ENCODE results near the gene DSG3.

DSG3 gene, protein sequence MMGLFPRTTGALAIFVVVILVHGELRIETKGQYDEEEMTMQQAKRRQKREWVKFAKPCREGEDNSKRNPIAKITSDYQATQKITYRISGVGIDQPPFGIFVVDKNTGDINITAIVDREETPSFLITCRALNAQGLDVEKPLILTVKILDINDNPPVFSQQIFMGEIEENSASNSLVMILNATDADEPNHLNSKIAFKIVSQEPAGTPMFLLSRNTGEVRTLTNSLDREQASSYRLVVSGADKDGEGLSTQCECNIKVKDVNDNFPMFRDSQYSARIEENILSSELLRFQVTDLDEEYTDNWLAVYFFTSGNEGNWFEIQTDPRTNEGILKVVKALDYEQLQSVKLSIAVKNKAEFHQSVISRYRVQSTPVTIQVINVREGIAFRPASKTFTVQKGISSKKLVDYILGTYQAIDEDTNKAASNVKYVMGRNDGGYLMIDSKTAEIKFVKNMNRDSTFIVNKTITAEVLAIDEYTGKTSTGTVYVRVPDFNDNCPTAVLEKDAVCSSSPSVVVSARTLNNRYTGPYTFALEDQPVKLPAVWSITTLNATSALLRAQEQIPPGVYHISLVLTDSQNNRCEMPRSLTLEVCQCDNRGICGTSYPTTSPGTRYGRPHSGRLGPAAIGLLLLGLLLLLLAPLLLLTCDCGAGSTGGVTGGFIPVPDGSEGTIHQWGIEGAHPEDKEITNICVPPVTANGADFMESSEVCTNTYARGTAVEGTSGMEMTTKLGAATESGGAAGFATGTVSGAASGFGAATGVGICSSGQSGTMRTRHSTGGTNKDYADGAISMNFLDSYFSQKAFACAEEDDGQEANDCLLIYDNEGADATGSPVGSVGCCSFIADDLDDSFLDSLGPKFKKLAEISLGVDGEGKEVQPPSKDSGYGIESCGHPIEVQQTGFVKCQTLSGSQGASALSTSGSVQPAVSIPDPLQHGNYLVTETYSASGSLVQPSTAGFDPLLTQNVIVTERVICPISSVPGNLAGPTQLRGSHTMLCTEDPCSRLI

DNA sequence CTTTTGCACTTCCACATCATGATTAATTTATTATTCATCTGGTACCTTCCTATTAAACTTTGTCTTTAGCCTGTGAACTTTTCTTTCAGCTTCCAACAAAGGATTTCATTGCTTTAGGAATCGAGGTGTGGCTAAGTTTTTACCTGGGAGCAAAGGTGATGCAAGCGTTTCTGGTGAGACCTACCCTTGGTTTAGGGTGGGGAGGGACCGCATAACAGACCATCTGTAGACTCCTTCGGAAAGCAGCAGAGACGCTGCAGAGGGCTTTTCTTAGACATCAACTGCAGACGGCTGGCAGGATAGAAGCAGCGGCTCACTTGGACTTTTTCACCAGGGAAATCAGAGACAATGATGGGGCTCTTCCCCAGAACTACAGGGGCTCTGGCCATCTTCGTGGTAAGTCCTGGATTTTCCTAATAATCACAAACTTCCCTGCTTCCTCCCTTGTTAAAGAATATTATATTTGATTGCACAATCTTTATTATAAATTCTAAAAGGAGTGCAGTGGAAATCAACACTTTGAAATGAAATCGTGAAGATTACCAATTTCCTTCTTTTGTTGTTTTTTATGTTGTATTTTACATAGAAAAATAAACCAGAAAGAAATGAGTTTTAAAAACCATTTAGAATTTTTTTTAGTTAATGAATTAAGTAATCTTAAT, at the start of gene DSG3:
Gene DSG3 (plus strand): TSS at position 212 of the 662 bp plus-strand sequence. CDS start 137 bp downstream, at position 349.
- in situ Hi-C loops (cut with HindIII; ENCODE audit: low sequenced_read_pairs), result no loop called here

DNA sequence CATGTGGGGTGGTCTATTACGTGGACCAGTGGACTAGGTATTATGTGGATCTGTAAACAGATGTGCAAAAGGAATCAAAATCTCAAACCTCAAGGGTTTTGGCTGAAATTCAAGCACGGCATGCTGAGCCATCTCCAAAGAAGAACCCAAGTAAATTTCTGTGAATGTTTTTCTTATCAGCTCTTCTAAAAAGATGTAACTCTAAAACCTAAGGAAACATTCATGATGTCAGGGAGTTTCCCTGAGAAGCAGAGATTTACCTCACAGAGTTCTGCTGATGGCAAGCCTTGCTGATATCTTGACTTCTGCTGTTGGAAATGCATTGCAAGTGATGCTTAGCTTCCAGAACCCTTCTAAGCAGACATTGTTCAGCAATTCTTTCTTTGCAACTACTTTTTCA, 49.4 kb upstream of the DSG3 start:
- in situ Hi-C loops (cut with HindIII; ENCODE audit: low sequenced_read_pairs), result loop anchor here (5.0 to 10.0 kb wide), 2 partner anchors 36 to 163 kb away; no protein-coding TSS in a partner anchor

DNA sequence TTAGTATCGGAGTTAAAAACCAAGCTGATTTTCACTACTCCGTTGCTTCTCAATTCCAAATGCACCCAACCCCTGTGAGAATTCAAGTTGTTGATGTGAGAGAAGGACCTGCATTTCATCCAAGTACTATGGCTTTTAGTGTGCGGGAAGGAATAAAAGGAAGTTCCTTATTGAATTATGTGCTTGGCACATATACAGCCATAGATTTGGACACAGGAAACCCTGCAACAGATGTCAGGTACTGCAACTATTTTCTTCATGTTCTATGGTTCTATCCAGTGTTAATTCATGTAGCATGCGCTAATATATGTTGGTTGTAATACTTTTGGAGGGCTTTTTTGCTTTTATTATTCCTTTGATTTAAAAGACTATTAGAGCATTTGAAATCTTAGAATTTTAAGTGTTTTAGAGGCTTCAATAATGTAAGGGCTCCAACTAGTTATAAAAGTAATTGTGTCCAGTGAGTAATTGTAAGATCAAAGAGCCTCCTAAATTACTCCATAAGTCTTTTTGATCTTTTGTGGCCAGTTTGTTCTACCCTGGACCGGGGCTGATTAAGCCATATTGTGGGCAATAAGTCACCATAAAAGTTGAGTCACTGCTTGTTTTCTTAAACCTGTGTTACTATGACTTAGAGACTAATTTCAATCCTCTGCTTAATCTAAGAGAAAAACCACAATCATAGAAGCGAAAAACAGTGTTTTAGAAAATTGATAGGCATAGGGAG, 48.1 kb upstream of the DSG3 start:
- in situ Hi-C loops (cut with HindIII; ENCODE audit: low sequenced_read_pairs), result loop anchor here (5.0 to 10.0 kb wide), 2 partner anchors 37 to 165 kb away; no protein-coding TSS in a partner anchor

DNA sequence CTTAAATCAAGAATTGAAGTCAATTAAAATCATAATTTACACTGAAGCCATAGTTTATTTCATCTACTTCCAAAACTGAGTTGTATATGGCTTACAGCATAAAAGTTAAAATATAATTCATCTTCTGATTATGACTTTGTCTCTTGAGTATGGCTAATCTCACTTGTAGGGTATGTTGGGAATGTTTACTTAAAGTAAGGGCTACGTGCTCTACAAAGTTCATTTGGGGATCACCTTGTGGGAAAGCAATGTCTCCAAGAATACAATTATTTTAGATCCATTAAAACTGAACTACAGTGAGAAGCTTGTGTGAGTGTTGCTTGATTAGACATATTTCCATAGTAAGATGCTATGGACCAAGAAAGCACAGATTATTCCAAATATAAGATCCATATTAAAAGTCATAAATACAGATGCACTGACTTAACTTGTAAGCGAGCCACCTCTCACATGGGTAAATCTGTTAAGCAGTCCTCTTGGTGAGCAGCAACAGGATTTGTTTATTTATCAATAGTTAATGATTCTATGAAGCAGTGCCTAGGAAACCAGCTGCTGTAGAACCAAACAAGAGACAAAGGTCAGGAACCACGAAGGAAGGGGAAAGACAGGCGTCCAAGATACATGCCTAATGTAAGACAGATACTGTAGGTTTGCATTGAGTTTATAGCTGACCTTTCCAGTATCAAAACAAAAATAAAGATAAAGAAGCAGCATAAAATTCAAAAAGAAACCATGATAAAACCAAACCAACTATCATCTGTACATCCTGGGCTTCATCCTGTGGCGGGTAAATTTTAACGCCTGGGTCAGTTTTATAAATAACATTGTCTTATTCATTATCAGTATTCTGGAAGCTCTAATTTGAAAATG, 46.1 kb upstream of the DSG3 start:
- in situ Hi-C loops (cut with HindIII; ENCODE audit: low sequenced_read_pairs), result no loop called here

DNA sequence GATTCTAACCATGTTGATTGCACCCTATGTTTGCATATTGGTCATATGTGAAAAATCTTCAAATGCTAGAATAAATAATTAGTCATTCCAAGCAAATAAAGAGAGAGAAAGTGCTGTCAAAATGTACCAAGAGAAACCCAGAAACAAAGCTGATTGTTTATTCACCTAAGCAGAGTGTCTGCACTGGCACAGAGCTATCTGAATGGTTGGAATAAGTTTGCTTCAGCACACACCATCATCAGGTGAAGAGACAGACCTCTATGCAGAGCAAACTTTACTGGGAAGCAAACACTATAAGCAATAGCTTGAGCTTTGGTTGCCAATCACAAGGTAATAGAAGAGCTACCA, 45.5 kb upstream of the DSG3 start:
- in situ Hi-C loops (cut with HindIII; ENCODE audit: low sequenced_read_pairs), result no loop called here

DNA sequence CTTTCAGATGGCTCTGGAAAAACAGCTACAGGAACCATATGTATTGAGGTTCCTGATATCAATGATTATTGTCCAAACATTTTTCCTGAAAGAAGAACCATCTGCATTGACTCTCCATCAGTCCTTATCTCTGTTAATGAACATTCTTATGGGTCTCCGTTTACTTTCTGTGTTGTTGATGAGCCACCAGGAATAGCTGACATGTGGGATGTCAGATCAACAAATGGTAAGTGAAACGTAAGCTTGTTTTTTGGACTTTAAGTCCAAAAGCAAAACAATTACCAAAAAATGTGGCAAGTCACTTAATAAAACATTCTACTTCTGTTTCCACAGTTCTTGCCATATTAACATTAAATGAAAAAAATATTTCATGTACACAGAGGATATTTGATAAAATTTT, 44.1 kb upstream of the DSG3 start:
- in situ Hi-C loops (cut with HindIII; ENCODE audit: low sequenced_read_pairs), result no loop called here

DNA sequence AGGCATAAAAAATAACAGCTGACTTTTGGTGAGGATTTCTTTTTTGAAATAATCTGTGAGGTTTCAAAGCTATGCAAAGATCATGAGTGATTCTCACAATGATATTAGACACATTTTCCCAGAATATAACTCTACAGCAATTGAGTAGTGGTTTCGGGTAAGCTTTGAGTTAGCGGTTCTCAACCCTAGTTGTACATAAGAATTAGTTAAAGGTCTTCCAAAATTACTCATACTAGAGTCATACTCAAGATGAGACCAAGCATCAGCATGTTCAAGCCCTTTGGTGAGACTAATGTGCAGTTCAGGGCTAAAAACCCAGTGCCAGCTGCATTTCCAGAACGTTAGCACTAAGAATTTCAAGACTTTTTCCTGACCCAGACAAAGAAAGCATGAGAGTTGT, 39.9 kb upstream of the DSG3 start:
- in situ Hi-C loops (cut with HindIII; ENCODE audit: low sequenced_read_pairs), result no loop called here

DNA sequence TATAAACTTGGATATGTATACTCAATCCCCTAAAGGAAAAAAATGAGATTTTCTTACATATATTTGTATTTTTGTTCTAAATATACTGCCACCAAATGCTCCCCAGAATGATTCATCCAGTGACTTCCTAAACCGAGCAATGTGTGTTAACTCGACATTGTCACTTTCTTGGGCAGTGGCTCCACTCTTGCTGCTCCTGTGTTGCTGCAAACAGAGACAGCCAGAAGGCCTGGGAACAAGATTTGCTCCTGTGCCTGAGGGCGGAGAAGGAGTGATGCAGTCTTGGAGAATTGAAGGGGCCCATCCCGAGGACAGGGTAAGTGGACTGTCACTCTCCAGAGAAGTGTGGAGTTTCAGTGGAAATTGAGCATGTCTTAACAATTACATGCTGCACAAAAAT, 38.3 kb upstream of the DSG3 start:
- in situ Hi-C loops (cut with HindIII; ENCODE audit: low sequenced_read_pairs), result no loop called here

DNA sequence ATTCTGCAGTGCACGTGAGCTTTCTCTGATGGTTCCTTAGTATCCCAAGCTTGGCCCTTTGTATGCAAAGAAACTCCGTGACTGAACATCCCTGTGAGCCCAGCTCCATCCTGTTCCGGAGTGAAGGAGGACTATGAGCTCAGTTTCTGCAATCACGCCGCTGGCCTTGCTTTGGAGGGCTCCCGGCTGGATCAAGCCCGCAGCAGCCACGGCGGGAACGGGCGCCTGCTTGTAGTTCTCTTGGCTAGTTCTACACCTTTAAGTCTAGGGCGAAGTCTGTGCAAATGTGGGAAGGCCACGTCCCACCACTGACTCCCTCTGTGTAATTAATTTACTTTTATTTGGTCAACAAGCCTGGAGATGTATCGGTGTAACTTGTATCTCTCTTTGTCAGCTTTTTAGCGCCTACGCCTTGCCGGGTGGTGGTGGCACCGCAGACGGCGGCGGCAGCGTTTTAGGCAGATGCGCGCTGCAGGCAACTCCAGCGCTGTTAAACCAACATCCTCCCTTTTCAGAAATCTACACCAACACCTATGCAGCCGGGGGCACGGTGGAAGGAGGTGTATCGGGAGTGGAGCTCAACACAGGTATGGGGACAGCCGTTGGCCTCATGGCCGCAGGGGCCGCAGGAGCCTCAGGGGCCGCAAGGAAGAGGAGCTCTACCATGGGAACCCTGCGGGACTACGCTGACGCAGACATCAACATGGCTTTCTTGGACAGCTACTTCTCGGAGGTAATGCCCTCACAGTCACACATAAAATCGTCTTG, 36.6 kb upstream of the DSG3 start:
- in situ Hi-C loops (cut with HindIII; ENCODE audit: low sequenced_read_pairs), result no loop called here

DNA sequence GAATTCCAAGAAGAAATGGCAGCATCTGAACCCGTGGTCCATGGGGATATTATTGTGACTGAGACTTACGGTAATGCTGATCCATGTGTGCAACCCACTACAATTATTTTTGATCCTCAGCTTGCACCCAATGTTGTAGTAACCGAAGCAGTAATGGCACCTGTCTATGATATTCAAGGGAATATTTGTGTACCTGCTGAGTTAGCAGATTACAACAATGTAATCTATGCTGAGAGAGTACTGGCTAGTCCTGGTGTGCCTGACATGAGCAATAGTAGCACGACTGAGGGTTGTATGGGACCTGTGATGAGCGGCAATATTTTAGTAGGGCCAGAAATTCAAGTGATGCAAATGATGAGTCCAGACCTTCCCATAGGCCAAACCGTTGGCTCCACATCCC, 34.4 kb upstream of the DSG3 start:
- in situ Hi-C loops (cut with HindIII; ENCODE audit: low sequenced_read_pairs), result no loop called here

DNA sequence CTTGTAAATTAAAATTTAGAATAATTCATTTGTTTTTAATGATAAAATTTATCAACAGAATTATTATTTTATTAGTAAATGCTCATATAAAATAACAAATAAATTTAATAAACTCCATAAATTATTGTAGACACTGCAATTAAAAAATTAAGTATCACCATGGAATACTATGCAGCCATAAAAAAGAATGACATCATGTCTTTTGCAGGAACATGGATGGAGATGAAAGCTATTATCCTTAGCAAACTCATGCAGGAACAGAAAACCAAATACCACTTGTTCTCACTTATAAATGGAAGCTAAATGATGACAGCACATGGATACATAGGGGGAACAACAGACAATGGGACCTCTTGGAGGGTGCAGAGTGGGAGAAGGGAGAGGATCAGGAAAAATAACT, 29.7 kb upstream of the DSG3 start:
- in situ Hi-C loops (cut with HindIII; ENCODE audit: low sequenced_read_pairs), result no loop called here

DNA sequence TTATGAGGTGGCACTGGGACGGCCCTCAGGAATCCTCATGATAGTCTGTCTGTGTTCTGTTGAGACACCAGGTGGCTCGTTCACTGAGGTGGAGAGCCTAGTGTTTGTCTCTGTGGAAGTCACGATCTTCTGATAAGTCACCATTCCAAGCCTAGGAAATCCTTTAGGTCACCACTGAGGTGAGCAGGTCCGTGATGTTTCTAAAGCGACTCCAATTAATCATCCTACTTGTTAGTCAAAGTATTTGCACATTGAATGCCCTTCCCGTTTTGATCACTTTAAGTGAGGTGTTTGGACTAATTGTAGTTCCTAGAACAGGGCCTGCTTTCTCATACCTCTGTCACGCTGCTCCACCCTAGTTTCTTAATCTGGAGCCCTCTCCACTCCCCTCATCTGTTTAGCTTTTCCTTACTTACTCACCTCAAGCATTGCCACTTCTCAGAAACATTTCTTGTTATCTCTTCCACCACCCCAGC, 28.0 kb upstream of the DSG3 start:
- in situ Hi-C loops (cut with HindIII; ENCODE audit: low sequenced_read_pairs), result no loop called here

DNA sequence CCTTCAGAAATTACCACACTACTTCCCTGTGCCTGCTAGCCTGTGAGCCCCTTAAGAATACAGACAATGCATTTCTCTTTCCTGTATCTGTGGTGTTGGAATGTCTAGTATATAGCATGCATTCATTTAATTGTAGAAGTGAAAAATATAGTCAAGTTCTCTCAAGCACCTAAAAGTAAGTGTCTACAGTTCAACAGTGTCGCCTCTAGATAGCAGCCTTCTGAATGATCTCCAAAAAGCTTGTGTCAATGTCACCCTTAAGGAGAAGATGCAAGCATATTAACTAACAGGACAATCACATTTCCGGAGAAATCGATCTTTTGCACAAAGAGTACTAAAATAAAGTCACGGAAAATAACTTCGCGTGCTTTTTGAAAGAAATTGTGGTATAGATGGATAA, 27.5 kb upstream of the DSG3 start:
- in situ Hi-C loops (cut with HindIII; ENCODE audit: low sequenced_read_pairs), result no loop called here

DNA sequence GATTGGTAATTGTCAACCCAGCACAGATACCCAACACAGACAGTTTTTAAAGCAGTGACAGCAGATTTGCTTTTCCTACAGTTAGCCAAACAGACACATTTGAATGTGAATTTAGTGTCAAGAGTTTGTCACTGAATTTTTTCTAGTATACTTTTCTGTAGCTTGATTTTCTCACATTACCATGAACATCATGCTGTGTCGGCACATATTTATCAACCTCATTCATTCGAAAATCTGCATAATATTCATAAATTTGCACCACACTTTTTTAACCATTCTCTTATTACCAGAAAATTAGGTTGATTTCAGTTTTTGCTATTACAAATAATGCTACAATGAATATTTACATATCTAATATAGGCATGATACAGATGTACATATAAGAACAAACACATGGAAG, 27.0 kb upstream of the DSG3 start:
- in situ Hi-C loops (cut with HindIII; ENCODE audit: low sequenced_read_pairs), result no loop called here

DNA sequence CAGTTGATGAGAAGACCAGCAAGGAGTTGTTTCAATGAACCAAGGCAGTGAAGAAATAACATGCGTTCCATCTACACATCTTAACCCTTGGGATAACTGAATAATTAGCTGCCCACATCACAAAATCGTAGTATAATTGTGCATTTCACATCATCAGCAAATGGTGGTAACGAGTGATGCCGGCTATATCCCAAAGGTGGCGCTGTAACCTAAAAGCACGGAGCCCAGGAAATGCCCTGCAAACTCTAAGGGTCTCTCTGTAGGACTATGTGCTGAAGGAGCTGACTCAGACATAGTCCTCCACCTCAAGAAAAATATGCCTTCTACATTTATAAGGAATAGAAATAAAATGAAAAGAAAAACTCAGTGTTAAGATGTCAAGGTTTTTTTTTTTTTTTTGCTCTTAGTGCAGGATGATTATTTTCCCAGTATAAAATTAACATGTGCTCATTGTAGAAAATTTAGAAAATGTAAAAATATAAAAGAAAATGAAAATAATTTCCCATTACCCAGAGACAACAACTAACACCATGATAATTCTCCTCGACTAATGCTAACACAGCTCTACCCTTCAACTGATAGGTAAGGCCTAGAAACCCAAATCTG, 23.1 kb upstream of the DSG3 start:
- in situ Hi-C loops (cut with HindIII; ENCODE audit: low sequenced_read_pairs), result no loop called here

DNA sequence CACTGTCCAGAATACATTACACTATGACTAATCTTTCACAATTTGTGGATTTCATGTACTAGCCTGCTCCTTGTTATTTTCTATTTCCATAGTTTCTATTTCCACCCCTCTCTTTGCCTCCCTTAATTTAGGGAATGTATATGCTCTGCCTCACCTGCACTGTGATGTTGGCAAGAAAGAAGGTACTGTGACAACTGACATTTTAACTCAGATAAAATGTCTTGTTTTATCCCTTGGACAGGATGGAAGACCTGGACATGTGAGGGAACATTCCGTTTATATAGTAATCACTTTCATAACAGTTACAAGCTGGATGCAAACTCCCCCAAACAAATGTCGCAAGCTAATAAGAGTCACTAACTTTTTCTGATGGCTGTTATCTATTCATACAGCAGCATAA, 21.5 kb upstream of the DSG3 start:
- in situ Hi-C loops (cut with HindIII; ENCODE audit: low sequenced_read_pairs), result no loop called here

DNA sequence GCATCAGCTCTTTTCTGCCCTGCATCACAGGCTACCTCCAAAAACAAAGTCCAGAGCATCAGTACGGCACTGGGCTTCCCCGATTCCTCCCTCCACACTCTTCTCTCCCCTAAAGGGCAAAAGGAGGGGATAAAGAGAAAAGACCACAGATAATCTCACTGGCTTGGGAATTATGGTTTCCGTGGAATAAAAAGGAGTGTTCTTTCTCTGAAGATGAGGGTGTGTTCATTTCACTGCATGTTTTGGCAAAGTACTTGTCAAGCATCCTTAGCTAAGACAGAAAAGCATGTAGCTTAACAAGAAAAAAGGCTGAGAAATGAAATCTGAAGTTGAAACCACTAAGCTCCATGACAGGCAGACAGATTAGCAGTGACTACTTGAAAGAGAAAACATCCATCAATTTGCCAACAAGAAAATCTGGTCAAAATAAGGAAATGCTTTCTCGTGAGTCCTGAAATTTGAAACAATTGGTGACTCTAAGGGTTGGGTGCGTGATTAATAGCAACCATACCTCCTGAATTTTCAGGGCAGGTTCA, 20.6 kb upstream of the DSG3 start:
- in situ Hi-C loops (cut with HindIII; ENCODE audit: low sequenced_read_pairs), result no loop called here

DNA sequence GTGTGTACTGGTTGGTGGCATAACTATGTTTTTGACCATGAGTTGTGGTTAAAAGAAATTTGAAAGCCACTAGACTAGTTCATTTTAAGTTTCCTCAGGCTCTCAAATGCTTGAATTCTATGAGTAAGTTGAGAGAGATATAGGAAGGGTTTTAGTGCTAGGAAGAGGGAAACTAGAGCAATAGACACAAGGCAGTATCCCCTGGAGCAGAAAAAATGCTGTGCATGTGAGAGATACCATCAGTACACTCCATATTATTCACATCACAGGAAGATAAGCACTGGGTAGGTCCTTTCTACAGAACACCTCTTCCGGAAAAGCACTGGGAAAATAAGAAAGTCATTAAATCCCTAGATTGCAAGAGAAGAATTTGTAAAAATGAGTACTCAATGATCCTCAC, 19.3 kb upstream of the DSG3 start:
- in situ Hi-C loops (cut with HindIII; ENCODE audit: low sequenced_read_pairs), result no loop called here

Measured in DLD1 (cell line).